Midbrain (tissue), 1 donor: ENCODE measurements around the gene FAM222B.
"Not testable (repeated sequence)": the region's sequence is repeated elsewhere in the genome, so short reads cannot be mapped to it uniquely, and the experiment has no call there.

Experiments
- DNase-seq: peaks from one replicate; lab custom pipeline; 2025; lab: John Stamatoyannopoulos, UW

The FAM222B gene, protein sequence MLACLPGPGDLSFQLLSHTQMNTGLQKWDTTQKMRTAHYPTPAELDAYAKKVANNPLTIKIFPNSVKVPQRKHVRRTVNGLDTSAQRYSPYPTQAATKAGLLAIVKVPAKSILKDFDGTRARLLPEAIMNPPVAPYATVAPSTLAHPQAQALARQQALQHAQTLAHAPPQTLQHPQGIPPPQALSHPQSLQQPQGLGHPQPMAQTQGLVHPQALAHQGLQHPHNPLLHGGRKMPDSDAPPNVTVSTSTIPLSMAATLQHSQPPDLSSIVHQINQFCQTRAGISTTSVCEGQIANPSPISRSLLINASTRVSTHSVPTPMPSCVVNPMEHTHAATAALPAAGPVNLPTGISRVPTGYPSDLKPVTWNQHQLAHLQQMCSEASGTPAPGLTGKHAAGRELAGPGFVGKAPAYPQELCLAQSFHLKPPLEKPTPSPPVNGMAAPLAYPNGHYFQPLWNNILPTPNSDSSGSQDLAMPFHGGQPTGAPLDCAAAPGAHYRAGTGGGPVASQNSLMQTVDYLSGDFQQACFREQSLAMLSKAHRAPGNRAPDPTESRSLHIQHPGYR

DNA sequence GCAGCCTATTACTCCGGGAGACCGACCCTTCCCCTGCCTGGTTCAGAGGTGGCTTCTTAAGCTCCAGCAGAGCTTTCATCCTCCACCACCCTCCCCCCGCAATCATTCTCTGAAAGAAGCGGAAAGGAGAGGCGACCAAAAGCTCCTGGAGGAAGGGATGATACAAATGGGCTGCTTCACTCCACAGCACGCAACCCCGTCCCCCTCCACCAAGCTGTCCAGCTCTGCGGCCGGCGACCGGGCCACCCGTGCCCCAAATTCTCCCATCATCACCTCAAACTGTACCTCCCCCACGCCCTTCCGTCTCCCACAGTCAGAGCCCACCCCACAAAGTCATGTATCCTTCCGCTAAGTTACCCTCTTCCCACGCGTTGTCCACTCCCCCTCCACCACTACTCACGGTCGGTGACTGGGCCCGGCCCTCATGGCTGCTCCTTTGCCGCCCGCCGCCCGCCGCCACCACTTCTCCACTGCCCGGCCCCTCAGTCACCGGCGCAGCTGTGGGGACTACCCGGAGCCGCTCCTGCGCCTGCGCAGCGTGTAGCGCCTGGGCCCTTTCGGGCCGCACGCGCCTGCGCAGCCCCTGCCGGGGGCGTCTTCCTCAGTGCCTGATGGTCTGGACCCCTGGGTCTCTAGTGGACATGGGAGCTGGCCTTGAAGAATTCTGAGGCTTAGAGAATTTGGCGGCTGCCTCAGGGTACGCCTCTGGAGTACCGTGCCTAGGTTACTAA lies at the start of gene FAM222B:
TSS of gene FAM222B (minus strand) at position 509 of the 731 bp plus-strand sequence. CDS start 76,123 bp downstream, outside the sequence.
- DNase-seq, result peak; percentile 88

DNA sequence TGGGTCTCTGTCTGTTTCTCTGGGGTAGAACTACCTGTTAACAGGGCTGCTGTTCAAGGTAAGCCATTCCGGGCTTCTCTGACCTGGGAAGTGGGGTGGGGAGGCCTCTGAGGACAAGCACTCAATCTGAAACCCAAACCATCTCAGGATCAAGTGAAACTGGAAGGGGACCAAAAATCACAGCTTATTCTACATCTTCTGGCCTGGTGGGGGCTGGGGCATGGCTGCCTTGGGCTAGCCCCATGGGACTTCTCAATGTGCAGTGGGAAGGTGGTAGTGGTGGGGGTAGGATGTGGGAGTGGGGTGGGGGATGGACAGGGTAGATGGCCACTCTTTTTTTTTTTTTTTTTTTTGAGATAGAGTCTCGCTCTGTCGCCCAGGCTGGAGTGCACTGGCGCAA lies 49.4 kb upstream of the FAM222B start:
- no peak for DNase-seq

DNA sequence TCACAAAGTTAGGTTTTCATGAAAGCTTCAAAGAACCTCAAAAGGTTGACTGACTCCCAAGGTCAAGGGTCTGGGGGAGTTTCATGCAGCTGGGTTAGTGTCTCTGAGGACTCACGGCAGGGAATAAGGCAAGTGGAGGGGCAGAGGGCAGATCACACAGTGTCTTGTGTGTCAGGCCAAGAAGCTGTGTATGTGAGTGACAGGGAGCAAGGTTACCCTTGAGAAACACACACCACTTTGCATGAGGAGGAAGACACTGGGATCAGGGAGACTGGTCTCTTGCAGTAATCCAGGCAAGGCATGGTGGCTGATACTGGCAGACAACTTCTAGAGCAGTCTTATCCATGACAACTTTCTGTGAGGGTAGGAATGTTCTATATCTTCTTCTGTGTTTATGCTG lies 48.6 kb upstream of the FAM222B start:
- no peak for DNase-seq

DNA sequence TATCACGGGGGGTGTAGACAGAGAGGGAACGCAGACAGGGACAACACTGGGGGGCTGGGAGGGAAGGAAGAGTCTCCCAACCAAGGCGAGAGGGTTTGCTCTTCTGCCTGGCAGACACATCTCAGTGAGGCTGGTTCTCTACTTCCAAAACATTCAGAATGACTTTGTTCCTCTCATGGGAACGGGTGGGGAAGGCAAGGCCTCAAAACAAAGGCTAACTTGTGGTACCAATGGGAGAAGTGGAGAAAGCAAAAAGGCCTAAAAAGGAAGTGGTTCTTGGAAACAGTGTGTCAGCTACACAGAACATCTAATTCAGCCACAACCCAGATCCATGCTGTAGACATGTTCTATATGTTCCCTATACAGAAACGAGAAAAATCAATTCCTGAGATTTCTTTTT lies 47.4 kb upstream of the FAM222B start:
- DNase-seq, result no peak

DNA sequence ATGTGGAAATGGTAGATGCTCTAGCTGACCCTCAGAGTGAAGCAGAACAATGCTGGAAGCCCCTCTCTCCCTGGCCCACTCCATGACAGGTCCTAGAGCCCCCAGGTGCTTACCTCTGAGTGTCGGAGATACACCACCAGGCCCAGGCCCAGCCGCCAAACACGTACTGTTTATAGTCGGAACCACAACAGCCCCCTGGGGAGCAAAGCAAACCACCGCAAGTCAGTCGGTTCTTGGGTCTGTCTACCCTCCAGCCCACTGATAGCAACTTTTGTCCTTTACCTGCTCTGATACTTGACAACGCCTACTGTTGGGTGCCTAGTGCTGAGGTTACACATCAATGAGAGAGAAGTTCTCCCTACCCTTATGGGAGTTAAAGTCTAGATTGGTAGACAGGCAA lies 46.2 kb upstream of the FAM222B start:
- no peak for DNase-seq

DNA sequence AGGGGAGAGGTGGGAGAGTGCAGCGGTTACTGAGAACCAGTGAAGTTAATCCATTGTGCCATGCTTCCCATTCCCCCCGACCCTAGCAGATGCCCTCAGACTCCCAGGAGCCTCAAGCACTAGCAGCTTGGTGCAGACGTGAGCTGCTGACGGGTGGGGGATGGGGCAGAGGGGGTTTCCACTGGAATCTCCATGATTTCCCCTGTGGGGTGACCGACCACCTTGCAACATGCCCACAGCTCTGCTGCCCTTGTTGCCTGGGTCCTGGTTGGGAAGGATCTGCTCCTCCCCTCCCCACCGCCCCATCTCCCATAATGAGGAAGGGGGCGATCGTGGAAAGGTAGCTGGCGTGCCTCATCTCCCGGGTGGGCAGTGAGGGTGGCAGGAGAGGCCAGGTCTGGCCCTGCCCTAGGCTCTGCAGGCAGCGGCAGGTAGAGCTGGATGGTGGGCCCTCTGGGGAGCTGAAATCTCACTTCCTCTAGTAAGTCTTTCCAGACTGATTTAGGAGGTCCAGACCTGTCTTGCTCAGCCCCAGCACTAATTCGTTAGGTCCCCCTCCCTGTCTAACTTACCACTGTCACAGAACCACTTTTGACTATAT lies 45.4 kb upstream of the FAM222B start:
- no peak for DNase-seq

DNA sequence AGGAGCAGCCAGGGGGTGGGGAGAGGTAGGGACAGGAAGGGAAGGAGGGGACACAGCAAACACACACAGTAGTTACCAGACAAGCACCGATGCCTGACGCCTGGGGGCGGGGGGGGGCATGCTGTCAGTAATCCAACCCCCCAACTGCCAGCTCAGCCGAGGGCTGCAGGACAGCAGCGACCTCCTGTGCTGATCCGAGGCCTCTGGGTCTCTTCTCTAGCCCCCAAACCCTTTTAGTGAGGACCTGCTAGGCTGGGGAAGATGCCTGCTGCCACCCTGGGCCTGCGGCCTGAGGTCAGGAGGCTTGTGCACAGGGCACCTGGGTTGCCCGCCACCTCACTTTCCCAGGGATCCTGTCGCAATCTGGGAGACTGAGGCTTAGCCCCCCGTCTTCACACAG lies 43.4 kb upstream of the FAM222B start:
- DNase-seq, result no peak

DNA sequence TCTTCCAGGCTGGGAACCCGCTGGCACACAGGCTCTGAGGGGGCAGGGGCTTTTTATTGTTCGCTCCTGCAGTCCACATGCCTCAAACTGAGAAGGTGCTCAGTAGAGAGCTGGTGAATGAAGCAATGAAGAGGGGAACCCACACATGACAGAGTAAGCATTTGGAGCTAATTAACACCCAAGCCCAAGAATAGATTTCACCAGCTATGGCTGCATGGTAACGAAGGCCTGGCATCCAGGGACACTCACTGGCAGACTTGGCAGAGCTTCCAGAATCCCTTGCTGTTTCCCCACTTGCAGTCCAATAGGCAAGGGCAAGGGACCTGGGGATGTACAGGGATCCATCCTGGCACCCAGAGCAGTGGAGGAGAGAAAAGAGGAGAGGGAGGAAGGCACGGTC lies 42.8 kb upstream of the FAM222B start:
- no peak for DNase-seq

DNA sequence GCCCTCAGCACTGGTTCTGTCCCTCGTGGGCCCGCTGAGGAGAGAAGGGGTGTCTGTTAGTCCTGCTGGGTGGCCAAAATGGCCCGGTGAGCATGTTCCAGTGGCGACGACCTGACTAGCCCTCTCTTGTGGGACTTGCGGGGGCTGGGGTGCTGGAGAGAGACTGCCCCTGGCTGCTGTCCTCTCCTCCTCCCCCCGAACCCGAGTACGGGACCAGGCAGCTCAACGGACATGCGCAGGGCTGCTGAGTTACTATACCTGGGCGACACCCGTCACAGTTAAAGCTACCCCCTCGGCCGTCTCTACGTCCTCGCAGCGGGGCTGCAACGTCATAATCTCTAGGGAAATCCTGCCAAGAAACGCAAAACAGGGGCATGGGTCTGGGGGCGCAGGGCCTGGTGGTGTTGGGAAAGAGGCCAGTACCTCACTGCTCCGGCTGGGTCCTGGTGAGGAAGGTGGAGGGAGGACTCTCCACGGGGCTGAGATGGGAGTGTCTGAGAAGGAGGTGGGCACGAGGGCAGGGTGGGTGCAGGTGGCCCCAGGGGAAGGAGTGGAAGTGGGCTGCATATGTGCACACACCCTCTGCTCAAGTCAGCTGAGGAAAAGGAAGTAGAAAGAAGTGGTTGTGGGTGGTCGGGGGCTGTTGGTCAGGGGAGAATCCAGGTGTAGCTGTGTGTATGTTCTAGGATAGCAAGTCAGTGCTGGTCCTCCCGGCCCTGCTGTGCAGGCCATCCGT lies 41.5 kb upstream of the FAM222B start:
- no peak for DNase-seq

DNA sequence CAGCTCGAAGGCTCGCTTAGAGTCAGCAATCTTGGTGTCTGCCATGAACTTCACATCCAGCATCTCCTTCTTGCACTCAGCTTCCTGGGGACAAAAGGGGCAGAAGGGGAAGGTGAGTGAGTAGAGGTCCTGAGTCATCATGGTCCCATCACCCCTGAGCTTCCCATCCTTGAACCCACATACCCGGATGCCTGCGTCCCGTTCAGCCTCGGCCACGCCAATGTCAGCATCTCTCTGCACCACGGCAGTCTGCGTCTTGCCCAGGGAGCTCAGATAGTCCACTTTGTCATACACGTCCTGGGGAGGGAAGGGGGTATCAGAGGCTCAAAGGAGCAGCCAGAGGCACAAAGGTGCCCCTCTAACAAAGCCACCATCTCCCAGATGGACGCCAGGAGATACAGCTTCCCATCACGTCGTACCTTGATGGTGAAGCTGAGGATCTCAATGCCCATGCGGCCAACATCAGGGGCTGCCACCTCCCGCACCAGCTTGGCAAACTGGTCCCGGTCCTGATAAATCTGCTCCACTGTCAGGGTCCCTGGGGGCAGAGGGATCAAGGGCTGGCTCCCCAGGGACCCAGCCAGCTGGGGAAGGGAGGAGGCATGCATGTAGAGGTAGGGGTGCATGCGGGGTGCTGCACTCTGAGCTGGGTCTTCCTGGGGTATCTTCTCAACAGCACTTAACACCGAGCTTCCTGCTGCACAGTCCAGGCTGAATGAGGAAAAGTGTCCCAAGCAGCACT lies 39.7 kb upstream of the FAM222B start:
- DNase-seq, result no peak

DNA sequence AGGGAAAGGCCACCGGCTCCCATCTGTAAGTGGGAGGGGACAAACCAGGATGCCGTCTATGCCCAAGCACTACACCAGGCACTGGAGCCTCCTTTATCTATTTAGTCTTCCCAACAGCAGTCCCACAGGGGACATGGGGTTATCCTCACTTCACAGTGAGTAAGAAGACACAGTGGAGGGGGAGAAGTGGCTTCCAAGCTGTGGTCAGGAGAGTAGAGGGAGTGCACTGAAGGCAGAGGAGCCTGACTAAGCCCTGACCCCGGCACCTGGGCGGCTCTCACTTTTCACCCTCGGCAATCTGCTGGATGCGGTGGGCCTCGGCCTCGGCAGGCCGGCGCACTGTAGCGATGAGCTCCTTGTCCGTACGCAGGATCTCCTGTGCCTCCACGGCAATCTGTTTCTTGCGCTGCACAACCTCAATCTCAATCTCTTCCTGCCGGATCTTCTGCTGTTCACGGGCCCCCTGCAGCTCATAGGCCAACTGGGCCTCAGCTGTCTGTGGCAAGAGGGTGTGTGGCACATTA lies 39.0 kb upstream of the FAM222B start:
- DNase-seq, result no peak

DNA sequence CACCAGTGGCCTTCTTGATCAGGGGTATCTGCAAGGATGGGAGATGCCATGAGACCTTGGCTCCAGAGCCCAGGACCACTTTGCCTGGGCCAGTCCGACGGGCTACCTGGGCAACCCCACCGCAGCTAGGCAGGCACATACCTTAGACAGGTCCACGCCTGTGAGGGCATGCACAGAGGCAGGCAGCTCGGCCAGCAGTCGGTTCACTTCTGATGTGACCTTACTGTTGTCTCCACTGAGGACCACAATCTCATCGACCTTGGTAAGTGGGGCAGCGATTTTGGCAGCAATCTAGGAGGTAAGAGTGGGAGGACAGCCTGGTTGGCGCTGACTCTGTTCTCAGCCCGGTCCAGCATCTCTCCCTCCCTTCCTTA lies 38.0 kb upstream of the FAM222B start:
- DNase-seq, result no peak

DNA sequence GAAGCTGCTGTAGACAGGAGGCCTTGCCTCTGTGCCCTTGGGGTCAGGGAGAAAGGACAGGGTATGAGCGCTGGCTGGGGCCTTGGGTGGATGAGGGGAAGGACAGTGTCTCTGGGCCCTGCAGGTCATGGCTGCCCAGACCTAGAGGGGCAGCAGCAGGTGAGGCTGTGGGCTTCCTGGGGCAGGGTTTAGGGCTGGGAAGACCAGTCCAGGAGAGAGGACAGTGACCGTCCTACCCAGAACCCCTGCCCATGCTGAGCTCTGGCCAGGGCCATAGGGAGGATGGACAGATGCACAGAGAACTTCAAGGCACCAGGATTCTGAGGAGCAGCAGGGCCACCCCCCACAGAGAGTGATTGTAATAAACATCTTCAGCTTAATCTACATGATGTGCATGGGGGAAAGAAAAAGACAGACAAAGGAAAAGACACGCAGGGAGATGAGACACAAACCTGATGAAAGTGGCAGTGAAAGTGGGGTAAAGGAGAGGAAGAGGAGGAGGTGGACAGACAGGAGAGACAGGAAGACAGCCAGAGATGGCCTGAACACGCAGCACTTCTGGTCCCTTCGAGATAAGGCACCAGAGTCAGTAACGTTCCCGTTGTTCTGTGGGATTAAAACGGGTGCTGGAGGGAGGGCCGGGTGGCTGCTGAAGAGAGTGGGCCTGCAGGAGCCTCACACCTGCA lies 37.4 kb upstream of the FAM222B start:
- no peak for DNase-seq

DNA sequence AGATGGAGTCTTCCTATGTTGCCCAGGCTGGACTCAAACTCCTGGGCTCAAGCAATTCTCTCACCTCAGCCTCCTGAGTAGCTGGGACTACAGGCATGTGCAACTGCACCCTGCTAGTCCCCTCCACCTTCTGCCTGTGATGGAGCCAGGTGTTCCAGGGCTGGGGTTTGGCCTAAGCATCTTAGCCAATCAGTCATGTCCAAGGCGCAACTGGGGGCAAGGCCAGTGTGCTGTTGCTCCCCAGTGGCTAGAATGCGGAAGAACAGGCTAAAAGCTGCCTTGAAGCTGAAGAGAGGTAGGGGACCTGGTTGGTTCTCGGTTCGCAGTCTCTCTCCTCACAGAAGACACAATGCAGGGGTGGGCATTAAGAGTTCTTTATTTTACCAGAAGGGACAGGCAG lies 36.4 kb upstream of the FAM222B start:
- DNase-seq, result peak; percentile 15

DNA sequence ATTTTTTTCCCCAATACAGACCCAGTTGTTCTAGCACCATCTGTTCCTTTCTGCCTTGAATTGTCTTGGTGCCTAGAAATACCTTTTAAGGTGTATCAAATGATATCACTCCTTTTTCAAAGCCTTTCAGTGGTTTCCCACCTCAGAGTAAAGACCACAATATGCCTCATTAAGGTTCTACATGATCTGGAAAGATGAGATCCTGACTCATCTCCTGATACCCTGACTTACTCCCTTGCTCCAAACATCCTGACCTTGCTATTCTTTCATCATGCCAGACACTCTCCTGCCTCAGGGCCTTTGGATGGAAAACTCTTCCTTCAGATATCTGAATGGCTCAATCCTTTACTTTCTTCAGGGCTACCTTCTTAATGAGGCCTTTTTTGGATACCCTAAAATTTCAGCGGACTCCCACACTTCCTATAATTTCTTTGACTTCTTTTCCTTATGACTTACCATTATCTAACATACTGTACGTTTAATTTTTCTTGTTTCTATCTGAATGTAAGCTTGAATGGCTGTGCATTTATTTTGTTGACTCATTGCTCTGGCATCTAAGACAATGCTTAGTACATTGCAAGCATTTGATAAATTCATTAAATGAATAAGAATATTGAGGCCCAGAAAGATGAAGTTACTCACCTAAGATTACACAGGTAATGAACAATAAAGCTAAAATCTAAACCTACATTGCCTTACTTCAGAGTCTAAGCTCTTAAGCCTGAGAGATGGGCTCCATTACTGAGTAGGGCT lies 35.7 kb upstream of the FAM222B start:
- DNase-seq, result no peak

DNA sequence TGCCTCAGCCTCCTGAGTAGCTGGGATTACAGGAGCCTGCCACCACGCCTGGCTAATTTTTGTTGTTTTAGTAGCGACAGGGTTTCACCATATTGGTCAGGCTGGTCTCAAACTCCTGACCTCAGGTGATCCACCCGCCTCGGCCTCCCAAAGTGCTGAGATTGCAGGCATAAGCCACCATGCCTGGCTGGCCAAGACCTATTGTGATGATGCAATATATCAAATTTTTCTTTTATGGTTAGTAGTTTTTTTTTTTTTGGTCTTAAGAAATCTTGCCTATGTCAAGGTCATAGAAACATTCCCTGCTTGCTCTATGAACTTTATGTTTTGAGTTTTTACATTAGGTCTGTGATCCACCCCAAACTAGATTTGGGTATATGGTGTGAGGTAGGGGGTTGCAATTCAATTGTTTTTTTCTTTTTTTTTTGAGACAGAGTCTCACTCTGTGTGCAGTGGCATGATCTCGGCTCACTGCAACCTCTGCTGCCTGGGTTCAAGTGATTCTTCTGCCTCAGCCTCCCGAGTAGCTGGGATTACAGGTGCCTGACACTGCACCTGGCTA lies 34.6 kb upstream of the FAM222B start:
- DNase-seq, result not testable (repeated sequence)

DNA sequence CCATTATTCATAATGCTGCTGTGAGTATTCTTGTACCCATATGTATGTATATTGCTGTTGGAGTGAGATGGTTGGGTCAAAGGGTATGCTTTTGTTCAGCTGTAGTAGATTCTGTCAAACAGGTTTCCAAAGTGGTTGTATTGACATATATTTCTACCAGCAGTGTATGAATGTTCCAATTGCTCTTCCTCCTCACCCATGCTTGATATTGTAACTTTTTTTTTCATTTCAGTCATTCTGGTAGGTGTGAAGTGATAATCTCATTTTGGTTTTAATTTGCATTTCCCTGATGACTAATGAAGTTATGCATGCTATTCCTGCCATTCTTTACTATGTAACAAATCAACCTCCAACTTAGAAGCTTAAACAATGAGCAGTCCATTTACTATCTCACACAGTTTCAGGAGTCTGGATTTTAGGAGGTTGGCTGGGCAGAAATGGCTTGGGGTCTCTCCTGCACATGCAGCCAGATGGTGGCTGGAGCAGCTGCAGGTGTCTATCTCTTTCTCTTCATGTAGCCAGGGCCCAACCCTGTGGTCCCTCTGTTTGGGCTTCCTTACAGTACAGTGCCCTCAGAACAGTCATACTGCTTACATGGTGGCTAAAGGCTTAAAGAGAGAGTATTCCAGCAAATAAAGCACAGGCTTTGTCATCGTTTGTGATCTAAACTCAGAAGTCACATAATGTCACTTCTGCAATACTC lies 33.4 kb upstream of the FAM222B start:
- no peak for DNase-seq

DNA sequence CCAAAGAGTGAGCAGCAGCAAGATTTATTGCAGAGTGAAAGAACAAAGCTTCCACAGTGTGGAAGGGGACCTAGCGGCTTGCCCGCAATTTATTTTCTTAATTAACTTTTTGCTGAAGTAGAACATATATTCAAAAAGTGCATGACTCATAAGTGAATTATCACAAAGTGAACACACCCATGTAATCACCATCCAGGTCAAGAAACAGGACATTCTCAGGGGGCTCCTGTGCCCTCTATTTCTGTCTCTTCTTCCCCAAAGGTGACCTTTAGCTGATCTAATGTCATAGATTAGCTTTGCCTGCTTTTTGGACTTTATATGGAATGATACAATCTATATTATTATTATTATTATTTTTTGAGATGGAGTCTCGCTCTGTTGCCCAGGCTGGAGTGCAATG lies 32.2 kb upstream of the FAM222B start:
- no peak for DNase-seq

DNA sequence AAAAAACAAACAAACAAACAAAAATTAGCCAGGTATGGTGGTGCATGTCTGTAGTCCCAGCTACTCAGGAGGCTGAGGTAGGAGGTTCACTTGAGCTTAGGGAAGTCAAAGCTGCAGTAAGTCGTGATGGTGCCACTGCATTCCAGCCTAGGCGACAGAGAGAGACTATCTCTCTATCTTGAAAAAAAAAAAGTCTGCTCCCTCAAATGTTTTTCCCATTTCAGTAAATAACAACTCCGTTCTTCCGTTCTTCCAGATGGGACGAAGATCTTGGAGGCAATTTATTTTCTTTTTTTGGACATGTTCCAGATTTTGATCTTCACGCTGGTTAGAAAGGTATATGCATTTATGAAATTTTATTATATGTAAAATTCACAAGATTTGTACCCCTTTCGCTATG lies 31.2 kb upstream of the FAM222B start:
- no peak for DNase-seq
